Mesothelial cell of epicardium (in vitro differentiated cells): Measurements from ENCODE around the gene SLC11A1. TPM values are rescaled to one million over a fixed set of nuclear protein-coding genes. Genes with fewer than 3 reads are reported as not detected.

ENCODE experiments used
- DNase-seq, 2 experiments: peaks; one replicate each; pipeline ENCODE4 v3.0.0; 2021; ENCODE audit warnings: low spot score in 2 of 2; ENCODE audit not compliant: unreplicated experiment in 2 of 2
- H3K27ac Mint-ChIP-seq: 2 replicates; pipeline ENCODE4 v1.8.0; 2021; ENCODE audit warnings: mixed read lengths
- H3K27me3 Mint-ChIP-seq: 2 replicates; pipeline ENCODE4 v1.8.0; 2021; ENCODE audit warnings: low read depth, mixed read lengths
- H3K36me3 Mint-ChIP-seq: 2 replicates; pipeline ENCODE4 v1.8.0; 2021; ENCODE audit warnings: mixed read lengths
- H3K4me1 Mint-ChIP-seq: 2 replicates; pipeline ENCODE4 v1.8.0; 2021; ENCODE audit warnings: mixed read lengths
- H3K4me3 Mint-ChIP-seq: 2 replicates; pipeline ENCODE4 v1.8.0; 2021; ENCODE audit warnings: mild to moderate bottlenecking, moderate library complexity, mixed read lengths
- H3K9me3 Mint-ChIP-seq: 2 replicates; pipeline ENCODE4 v1.8.0; 2021; ENCODE audit warnings: mixed read lengths
- CTCF ChIP-seq: fragments of 200-600 bp; sonication (generic); IDR thresholded peaks from one replicate; pipeline ENCODE4 v1.5.0; 2021; ENCODE audit warnings: antibody characterized with exemption; ENCODE audit not compliant: unreplicated experiment
- total RNA-seq: library from RNA; stranded (reverse); gene quantifications from 3 replicates; pipeline ENCODE4 v1.2.1, GENCODE V29; 2021

The SLC11A1 gene
- total RNA-seq, 1 donor from 2014 or later = 0.76 TPM

- Mint-ChIP-seq H3K4me3 (no peak overlapping the region), H3K27me3 (no peaks in the 10 kb centered on the region), H3K9me3 (no peaks in the 10 kb centered on the region), H3K27ac (no peak overlapping the region), H3K36me3 (no peaks in the 10 kb centered on the region), H3K4me1 (peaks cover 6% of the 10 kb centered on the region)
- DNase-seq = no peak
- no peak for TF ChIP-seq CTCF
Measured at GRCh38 chr2:218423584-218423983, 41.5 kb downstream of the SLC11A1 start.

- Mint-ChIP-seq H3K36me3 (no peaks in the 10 kb centered on the region), H3K27me3 (no peaks in the 10 kb centered on the region), H3K4me1 (peaks cover 6% of the 10 kb centered on the region), H3K27ac (no peak overlapping the region), H3K4me3 (no peak overlapping the region), H3K9me3 (no peaks in the 10 kb centered on the region)
- no peak for DNase-seq
- no peak for TF ChIP-seq CTCF
Measured at GRCh38 chr2:218425531-218425930, 43.5 kb downstream of the SLC11A1 start.

GRCh38 chr2:218427741-218428140, 45.7 kb downstream of the SLC11A1 start:
- H3K9me3 Mint-ChIP-seq = no peaks in the 10 kb centered on the region
- H3K27me3 Mint-ChIP-seq = no peaks in the 10 kb centered on the region
- H3K4me3 Mint-ChIP-seq = no peak overlapping the region
- no peak for DNase-seq
- no peak overlapping the region for H3K27ac Mint-ChIP-seq
- no peaks in the 10 kb centered on the region for H3K4me1 Mint-ChIP-seq
- no peaks in the 10 kb centered on the region for H3K36me3 Mint-ChIP-seq
- TF ChIP-seq CTCF = no peak

- no peak for DNase-seq
- Mint-ChIP-seq H3K27me3 (no peaks in the 10 kb centered on the region), H3K4me1 (no peaks in the 10 kb centered on the region), H3K27ac (no peak overlapping the region), H3K9me3 (no peaks in the 10 kb centered on the region), H3K36me3 (no peaks in the 10 kb centered on the region), H3K4me3 (no peak overlapping the region)
- TF ChIP-seq CTCF = no peak
Measured at GRCh38 chr2:218428846-218429558, 46.9 kb downstream of the SLC11A1 start.

GRCh38 chr2:218429911-218430692, 48.0 kb downstream of the SLC11A1 start:
- Mint-ChIP-seq H3K4me1 (no peaks in the 10 kb centered on the region), H3K36me3 (no peaks in the 10 kb centered on the region), H3K27ac (no peak overlapping the region), H3K4me3 (no peak overlapping the region), H3K9me3 (no peaks in the 10 kb centered on the region), H3K27me3 (no peaks in the 10 kb centered on the region)
- no peak for TF ChIP-seq CTCF
- DNase-seq = no peak
